Erythroblast (primary cell): ENCODE measurements around the gene BPGM.

Source experiments
- GATA1 ChIP-seq: IDR thresholded peaks from 2 replicates; pipeline ENCODE4 v1.6.1; 2011; ENCODE audit warnings: low read depth, mild to moderate bottlenecking, control low read depth, low read length, moderate library complexity
- POLR2A ChIP-seq: IDR thresholded peaks from 2 replicates; pipeline ENCODE4 v1.6.1; 2011; ENCODE audit warnings: mild to moderate bottlenecking, low read length

DNA sequence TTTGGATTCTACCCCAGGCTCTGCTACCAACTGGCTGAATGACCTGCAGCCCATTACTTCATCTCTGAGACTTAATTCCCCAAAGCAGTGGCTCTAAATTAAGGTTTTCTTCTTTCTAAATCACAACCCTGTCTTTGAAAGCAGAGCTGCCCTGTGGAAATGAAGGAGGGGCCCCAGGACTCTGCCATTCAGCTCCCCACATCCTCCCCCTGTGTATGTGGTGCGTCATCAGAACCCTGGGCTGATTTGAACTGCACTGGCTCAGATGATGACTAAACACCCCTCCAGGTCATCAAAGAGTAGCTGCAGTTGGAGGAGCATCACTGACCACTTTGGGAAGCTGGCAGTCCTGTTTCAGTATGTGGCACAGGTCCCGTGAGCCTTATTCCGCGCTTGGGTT lies 46.6 kb downstream of the BPGM start:
- TF ChIP-seq POLR2A (no peak), GATA1 (no peak)
